Ishikawa (cell line): ENCODE data around the gene TRIM56.

Experiments used
- CEBPB ChIP-seq: IDR thresholded peaks from 2 replicates; pipeline ENCODE4 v1.6.1; 2012
- CREB1 ChIP-seq: IDR thresholded peaks from 2 replicates; pipeline ENCODE4 v1.6.1; 2012; ENCODE audit warnings: low read depth
- EGR1 ChIP-seq: IDR thresholded peaks from 2 replicates; pipeline ENCODE4 v1.6.1; 2012
- EP300 ChIP-seq: IDR thresholded peaks from 2 replicates; pipeline ENCODE4 v1.6.1; 2012; ENCODE audit warnings: borderline replicate concordance
- FOXM1 ChIP-seq: IDR thresholded peaks from 2 replicates; pipeline ENCODE4 v1.6.1; 2012; ENCODE audit warnings: low read depth, borderline replicate concordance
- NFIC ChIP-seq: IDR thresholded peaks from 2 replicates; pipeline ENCODE4 v1.6.1; 2012
- RAD21 ChIP-seq: IDR thresholded peaks from 2 replicates; pipeline ENCODE4 v1.6.1; 2012; ENCODE audit warnings: low read depth
- REST ChIP-seq: IDR thresholded peaks from 2 replicates; pipeline ENCODE4 v1.6.1; 2012; ENCODE audit warnings: low read depth, mild to moderate bottlenecking
- TAF1 ChIP-seq: IDR thresholded peaks from 2 replicates; pipeline ENCODE4 v1.6.1; 2012; ENCODE audit warnings: low read depth, mild to moderate bottlenecking
- TCF12 ChIP-seq: IDR thresholded peaks from 2 replicates; pipeline ENCODE4 v1.6.1; 2012; ENCODE audit warnings: low read depth
- TEAD4 ChIP-seq: IDR thresholded peaks from 2 replicates; pipeline ENCODE4 v1.6.1; 2012
- USF1 ChIP-seq: IDR thresholded peaks from 2 replicates; pipeline ENCODE4 v1.6.1; 2012
- YY1 ChIP-seq: IDR thresholded peaks from 2 replicates; pipeline ENCODE4 v1.6.1; 2012; ENCODE audit warnings: low read depth
- ZBTB7A ChIP-seq: IDR thresholded peaks from 2 replicates; pipeline ENCODE4 v1.6.1; 2012; ENCODE audit warnings: low read depth
- TF ChIP-seq, protein P1 (sequence below): IDR thresholded peaks from 2 replicates; pipeline ENCODE4 v1.6.1; 2012

Gene TRIM56, protein sequence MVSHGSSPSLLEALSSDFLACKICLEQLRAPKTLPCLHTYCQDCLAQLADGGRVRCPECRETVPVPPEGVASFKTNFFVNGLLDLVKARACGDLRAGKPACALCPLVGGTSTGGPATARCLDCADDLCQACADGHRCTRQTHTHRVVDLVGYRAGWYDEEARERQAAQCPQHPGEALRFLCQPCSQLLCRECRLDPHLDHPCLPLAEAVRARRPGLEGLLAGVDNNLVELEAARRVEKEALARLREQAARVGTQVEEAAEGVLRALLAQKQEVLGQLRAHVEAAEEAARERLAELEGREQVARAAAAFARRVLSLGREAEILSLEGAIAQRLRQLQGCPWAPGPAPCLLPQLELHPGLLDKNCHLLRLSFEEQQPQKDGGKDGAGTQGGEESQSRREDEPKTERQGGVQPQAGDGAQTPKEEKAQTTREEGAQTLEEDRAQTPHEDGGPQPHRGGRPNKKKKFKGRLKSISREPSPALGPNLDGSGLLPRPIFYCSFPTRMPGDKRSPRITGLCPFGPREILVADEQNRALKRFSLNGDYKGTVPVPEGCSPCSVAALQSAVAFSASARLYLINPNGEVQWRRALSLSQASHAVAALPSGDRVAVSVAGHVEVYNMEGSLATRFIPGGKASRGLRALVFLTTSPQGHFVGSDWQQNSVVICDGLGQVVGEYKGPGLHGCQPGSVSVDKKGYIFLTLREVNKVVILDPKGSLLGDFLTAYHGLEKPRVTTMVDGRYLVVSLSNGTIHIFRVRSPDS

GRCh38 chr7:101085162-101085964 lies at the start of gene TRIM56:
Gene TRIM56 (plus strand): TSS chr7:101085481. CDS start chr7:101087313, 1,832 bp downstream.
- no peak for TF ChIP-seq TAF1
- TF ChIP-seq REST: no peak
- TF ChIP-seq EP300: no peak
- no peak for TF ChIP-seq FOXM1
- TF ChIP-seq EGR1: no peak
- TF ChIP-seq, protein P1, sequence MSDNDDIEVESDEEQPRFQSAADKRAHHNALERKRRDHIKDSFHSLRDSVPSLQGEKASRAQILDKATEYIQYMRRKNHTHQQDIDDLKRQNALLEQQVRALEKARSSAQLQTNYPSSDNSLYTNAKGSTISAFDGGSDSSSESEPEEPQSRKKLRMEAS: no peak
- TF ChIP-seq RAD21: no peak
- TF ChIP-seq ZBTB7A: no peak
- TF ChIP-seq TEAD4: no peak
- no peak for TF ChIP-seq USF1
- no peak for TF ChIP-seq CREB1
- no peak for TF ChIP-seq YY1
- TF ChIP-seq TCF12: no peak
- TF ChIP-seq CEBPB: no peak
- no peak for TF ChIP-seq NFIC

DNA sequence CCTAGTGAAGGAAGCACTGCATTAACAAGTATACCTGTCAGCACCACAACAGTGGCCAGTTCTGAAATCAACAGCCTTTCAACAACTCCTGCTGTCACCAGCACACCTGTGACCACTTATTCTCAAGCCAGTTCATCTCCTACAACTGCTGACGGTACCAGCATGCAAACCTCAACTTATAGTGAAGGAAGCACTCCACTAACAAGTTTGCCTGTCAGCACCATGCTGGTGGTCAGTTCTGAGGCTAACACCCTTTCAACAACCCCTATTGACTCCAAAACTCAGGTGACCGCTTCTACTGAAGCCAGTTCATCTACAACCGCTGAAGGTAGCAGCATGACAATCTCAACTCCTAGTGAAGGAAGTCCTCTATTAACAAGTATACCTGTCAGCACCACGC lies 49.3 kb upstream of the TRIM56 start:
- TF ChIP-seq RAD21: no peak
- no peak for TF ChIP-seq EGR1
- no peak for TF ChIP-seq CREB1
- no peak for TF ChIP-seq TEAD4
- TF ChIP-seq FOXM1: no peak
- TF ChIP-seq EP300: no peak
- TF ChIP-seq TCF12: no peak
- TF ChIP-seq, protein P1: no peak
- TF ChIP-seq TAF1: no peak
- TF ChIP-seq ZBTB7A: no peak
- TF ChIP-seq NFIC: no peak
- no peak for TF ChIP-seq YY1
- TF ChIP-seq USF1: no peak

- TF ChIP-seq REST: peak; percentile 62; the same call in 1 of the 2 replicates
Measured at GRCh38 chr7:101041283-101041682, 44.0 kb upstream of the TRIM56 start.

GRCh38 chr7:101058355-101058754 lies 26.9 kb upstream of the TRIM56 start:
- TF ChIP-seq NFIC: no peak
- TF ChIP-seq REST: peak; percentile 98
- no peak for TF ChIP-seq EP300
- no peak for TF ChIP-seq TAF1
- no peak for TF ChIP-seq TCF12
- TF ChIP-seq USF1: no peak
- no peak for TF ChIP-seq TEAD4
- TF ChIP-seq EGR1: no peak
- TF ChIP-seq, protein P1: no peak
- 0 out of 2 replicates have a peak, but pooled peaks have one; percentile 3 for TF ChIP-seq RAD21
